H1 (cell line): ENCODE data around the gene PLCB1. TPM values are rescaled to one million over a fixed set of nuclear protein-coding genes. Genes with fewer than 3 reads are reported as not detected.

ENCODE experiments used
- CTCF ChIA-PET: fragments of 300-600 bp; sonication (Branson Sonifier 250); formaldehyde crosslinking; loops from one replicate; lab custom pipeline; 2021; ENCODE audit not compliant: partially characterized antibody; lab: Charles Lee
- POLR2A ChIA-PET: fragments of 300-600 bp; sonication (Branson Sonifier 250); formaldehyde crosslinking; loops from one replicate; lab custom pipeline; 2021; ENCODE audit warnings: inconsistent platforms; ENCODE audit not compliant: partially characterized antibody; lab: Charles Lee
- DNase-seq, 2 experiments: peaks; one replicate each; pipeline versions ENCODE4 v3.0.0 to v3.0.0-alpha.2; 2010 to 2022; ENCODE audit warnings: low spot score in 2 of 2, low read depth in 1 of 2, mixed read lengths in 1 of 2
- FAIRE-seq: peaks from 2 replicates; lab custom pipeline; 2011; peaks lifted over from hg19 to GRCh38; lab: Jason Lieb, UNC
- H2AFZ ChIP-seq: 2 replicates; pipeline ENCODE4 v1.8.1; 2012; ENCODE audit warnings: low read length, inconsistent platforms
- H2AK5ac ChIP-seq: 2 replicates; pipeline ENCODE4 v1.6.1; 2013; ENCODE audit warnings: low read depth, low read length
- H2BK120ac ChIP-seq: replicated peaks from 2 replicates; pipeline ENCODE3; 2013; ENCODE audit warnings: low read depth, low read length, inconsistent platforms
- H2BK12ac ChIP-seq: 2 replicates; pipeline ENCODE4 v1.6.1; 2013; ENCODE audit warnings: low read depth, low read length
- H2BK15ac ChIP-seq: 2 replicates; pipeline ENCODE4 v1.6.1; 2013; ENCODE audit warnings: low read length
- H2BK20ac ChIP-seq: 2 replicates; pipeline ENCODE4 v1.6.1; 2013; ENCODE audit warnings: low read length
- H2BK5ac ChIP-seq: 2 replicates; pipeline ENCODE4 v1.6.1; 2013; ENCODE audit warnings: low read depth, low read length
- H3K14ac ChIP-seq: 2 replicates; pipeline ENCODE4 v1.6.1; 2013; ENCODE audit warnings: inconsistent platforms; ENCODE audit not compliant: insufficient read length
- H3K18ac ChIP-seq: 2 replicates; pipeline ENCODE4 v1.6.1; 2013; ENCODE audit warnings: low read length; ENCODE audit errors: extremely low read depth
- H3K23ac ChIP-seq: 2 replicates; pipeline ENCODE4 v1.6.1; 2013; ENCODE audit warnings: inconsistent platforms; ENCODE audit not compliant: insufficient read length
- H3K23me2 ChIP-seq: 2 replicates; pipeline ENCODE4 v1.6.1; 2013; ENCODE audit warnings: low read depth, low read length
- H3K27ac ChIP-seq: 2 replicates; pipeline ENCODE4 v1.6.1; 2011; ENCODE audit warnings: low read depth, low read length, inconsistent platforms
- H3K27me3 ChIP-seq, 4 experiments: replicated peaks in 1 of 4; 1 replicate in 1 of 4; 2 replicates in 3 of 4; pipeline versions ENCODE4 v1.6.1 to v1.8.1; 2011 to 2013; ENCODE audit warnings: low read length in 3 of 4, mild to moderate bottlenecking in 3 of 4, inconsistent platforms in 2 of 4, mixed read lengths in 2 of 4, moderate library complexity in 1 of 4; ENCODE audit not compliant: control insufficient read depth in 3 of 4, insufficient read depth in 3 of 4; ENCODE audit errors: extremely low read depth in 1 of 4
- H3K36me3 ChIP-seq, 4 experiments: 2 replicates each; pipeline versions ENCODE4 v1.6.1 to v1.8.1; 2011 to 2013; ENCODE audit warnings: mild to moderate bottlenecking in 4 of 4, low read length in 3 of 4, moderate library complexity in 2 of 4, control low read depth in 1 of 4, inconsistent platforms in 1 of 4; ENCODE audit not compliant: insufficient read depth in 4 of 4, control insufficient read depth in 2 of 4
- H3K4ac ChIP-seq: replicated peaks from 2 replicates; pipeline ENCODE3; 2013; ENCODE audit warnings: low read length, low read depth, mixed read lengths, inconsistent platforms; ENCODE audit not compliant: insufficient read length
- H3K4me1 ChIP-seq, 4 experiments: replicated peaks in 1 of 4; 1 replicate in 1 of 4; 2 replicates in 3 of 4; pipeline versions ENCODE4 v1.6.1 to v1.8.1; 2011 to 2013; ENCODE audit warnings: low read length in 3 of 4, inconsistent platforms in 2 of 4, mixed read lengths in 1 of 4; ENCODE audit not compliant: insufficient read depth in 4 of 4, control insufficient read depth in 3 of 4
- H3K4me2 ChIP-seq, 2 experiments: 2 replicates each; pipeline versions ENCODE4 v1.6.1 to v1.8.1; 2011 to 2013; ENCODE audit warnings: low read depth in 2 of 2, low read length in 2 of 2, control low read depth in 1 of 2, inconsistent platforms in 1 of 2, mild to moderate bottlenecking in 1 of 2; ENCODE audit not compliant: insufficient read depth in 1 of 2
- H3K4me3 ChIP-seq, 4 experiments: fragments of 200-600, 300-600 bp in 1 of 4; sonication (generic), shearing (Covaris generic), sonication (Bioruptor Twin) in 1 of 4; 2 replicates each; pipeline versions ENCODE4 v1.5.1 to v1.8.1; 2011 to 2016; ENCODE audit warnings: low read length in 4 of 4, low read depth in 3 of 4, control low read depth in 2 of 4, inconsistent platforms in 2 of 4, mild to moderate bottlenecking in 2 of 4, mixed read lengths in 1 of 4, moderate library complexity in 1 of 4; ENCODE audit not compliant: insufficient read depth in 2 of 4; ENCODE audit errors: extremely low read depth in 1 of 4
- H3K56ac ChIP-seq: replicated peaks from 2 replicates; pipeline ENCODE3; 2013; ENCODE audit warnings: low read depth, mild to moderate bottlenecking, mixed read lengths, low read length, inconsistent platforms; ENCODE audit not compliant: insufficient read length
- H3K79me1 ChIP-seq: 2 replicates; pipeline ENCODE4 v1.6.1; 2013; ENCODE audit warnings: low read depth, low read length, control low read depth
- H3K79me2 ChIP-seq, 2 experiments: 2 replicates each; pipeline versions ENCODE4 v1.6.1 to v1.8.1; 2012 to 2013; ENCODE audit warnings: low read length in 2 of 2, mild to moderate bottlenecking in 2 of 2, inconsistent platforms in 1 of 2; ENCODE audit not compliant: insufficient read depth in 2 of 2, control insufficient read depth in 1 of 2
- H3K9ac ChIP-seq, 4 experiments: replicated peaks in 1 of 4; 1 replicate in 1 of 4; 2 replicates in 3 of 4; pipeline versions ENCODE4 v1.6.1 to v1.8.1; 2011 to 2013; ENCODE audit warnings: low read depth in 3 of 4, low read length in 3 of 4, control low read depth in 2 of 4, mild to moderate bottlenecking in 2 of 4, moderate library complexity in 2 of 4, inconsistent platforms in 1 of 4; ENCODE audit errors: extremely low read depth in 1 of 4
- H3K9me3 ChIP-seq, 2 experiments: 2 replicates each; pipeline versions ENCODE4 v1.6.1 to v1.8.1; 2012 to 2013; ENCODE audit warnings: mild to moderate bottlenecking in 2 of 2, moderate library complexity in 2 of 2, control low read depth in 1 of 2, inconsistent platforms in 1 of 2, low read depth in 1 of 2, low read length in 1 of 2, mixed read lengths in 1 of 2; ENCODE audit not compliant: insufficient read depth in 2 of 2
- H4K20me1 ChIP-seq, 2 experiments: replicated peaks in 1 of 2; 2 replicates each; pipeline versions ENCODE3 to v1.8.1; 2011 to 2013; ENCODE audit warnings: inconsistent platforms in 2 of 2, low read length in 2 of 2, mild to moderate bottlenecking in 1 of 2; ENCODE audit not compliant: insufficient read depth in 2 of 2, control insufficient read depth in 1 of 2
- H4K5ac ChIP-seq: 2 replicates; pipeline ENCODE4 v1.6.1; 2013; ENCODE audit warnings: low read length, low read depth, mixed read lengths, inconsistent platforms; ENCODE audit not compliant: insufficient read length
- H4K8ac ChIP-seq: 2 replicates; pipeline ENCODE4 v1.8.0; 2013; ENCODE audit warnings: mild to moderate bottlenecking, moderate library complexity, low read length, inconsistent platforms; ENCODE audit not compliant: insufficient read depth; ENCODE audit errors: extremely low read depth
- H4K91ac ChIP-seq: replicated peaks from 2 replicates; pipeline ENCODE3; 2013; ENCODE audit warnings: low read length, mixed read lengths, inconsistent platforms; ENCODE audit not compliant: insufficient read length
- CBX5 ChIP-seq: fragments of 300-800, 300-1000 bp; sonication (generic); IDR thresholded peaks from 2 replicates; pipeline ENCODE4 v1.7.1; 2016; ENCODE audit warnings: antibody characterized with exemption, low read length, low read depth
- CHD2 ChIP-seq: IDR thresholded peaks from 2 replicates; pipeline ENCODE4 v1.6.1; 2012; ENCODE audit warnings: low read length, improper control_type of control experiment
- JUN ChIP-seq: IDR thresholded peaks from 2 replicates; pipeline ENCODE4 v1.6.1; 2011; ENCODE audit warnings: low read depth, mild to moderate bottlenecking, improper control_type of control experiment, low read length
- POU5F1 ChIP-seq: IDR thresholded peaks from 2 replicates; pipeline ENCODE4 v1.6.1; 2011; ENCODE audit warnings: low read depth, mild to moderate bottlenecking, low read length, moderate library complexity
- SAP30 ChIP-seq: fragments of 300-600 bp; sonication (generic); IDR thresholded peaks from 2 replicates; pipeline ENCODE4 v1.7.1; 2012; ENCODE audit warnings: low read length, moderate library complexity, mild to moderate bottlenecking, inconsistent platforms; ENCODE audit not compliant: insufficient read depth, insufficient replicate concordance
- SP2 ChIP-seq: IDR thresholded peaks from 2 replicates; pipeline ENCODE4 v1.6.1; 2012; ENCODE audit warnings: mild to moderate bottlenecking, low read length, inconsistent platforms
- TBP ChIP-seq: IDR thresholded peaks from 2 replicates; pipeline ENCODE4 v1.6.1; 2011; ENCODE audit warnings: low read depth, low read length, improper control_type of control experiment
- ZNF274 ChIP-seq: IDR thresholded peaks from 2 replicates; pipeline ENCODE4 v1.7.0; 2012; ENCODE audit warnings: low read length, borderline replicate concordance; ENCODE audit errors: extremely low read depth
- WGBS, 2 experiments: shearing (Covaris generic) in 1 of 2; methylation state at CpG; one replicate each; pipeline versions ENCODE4 v1.1.6 to v1.1.7; 2013 to 2015; ENCODE audit warnings: low lambda C conversion rate in 2 of 2, mixed read lengths in 2 of 2, inconsistent platforms in 1 of 2, low coverage in 1 of 2, missing lambda C conversion rate in 1 of 2; ENCODE audit not compliant: insufficient replicate concordance in 2 of 2, insufficient coverage in 1 of 2, insufficient read length in 1 of 2; ENCODE audit errors: extremely low coverage in 1 of 2, missing lambda C conversion rate in 1 of 2; 5-methylcytosine and 5-hydroxymethylcytosine counted together
- polyA plus RNA-seq, 7 experiments: library from polyadenylated mRNA; depleted of rRNA in 3 of 7; stranded (reverse) in 5 of 7; unstranded in 2 of 7; fragments of >200 nt in 5 of 7; fragments of 200-250 nt in 2 of 7; gene quantifications; 1 replicate in 5 of 7; 2 replicates in 1 of 7; 4 replicates in 1 of 7; pipeline versions ENCODE4 v1.2.1 to v1.2.3, GENCODE V29; 2011 to 2013; ENCODE audit warnings: missing spikeins in 2 of 7, mixed read lengths in 2 of 7
- total RNA-seq: library from RNA; stranded (reverse); fragmentation: NEBNext Ultra II Directional; extraction: Animal tissue kit (Norgen Biotek cat#: 25700); gene quantifications from 2 replicates; pipeline ENCODE4 v1.2.1, GENCODE V29; 2021

The PLCB1 gene
- total and polyA plus RNA-seq, 2 of the 8 experiments (the other 6 are each of a cell fraction or from before 2014, with no cell fraction given) = 2.6 to 9.1 TPM

DNA sequence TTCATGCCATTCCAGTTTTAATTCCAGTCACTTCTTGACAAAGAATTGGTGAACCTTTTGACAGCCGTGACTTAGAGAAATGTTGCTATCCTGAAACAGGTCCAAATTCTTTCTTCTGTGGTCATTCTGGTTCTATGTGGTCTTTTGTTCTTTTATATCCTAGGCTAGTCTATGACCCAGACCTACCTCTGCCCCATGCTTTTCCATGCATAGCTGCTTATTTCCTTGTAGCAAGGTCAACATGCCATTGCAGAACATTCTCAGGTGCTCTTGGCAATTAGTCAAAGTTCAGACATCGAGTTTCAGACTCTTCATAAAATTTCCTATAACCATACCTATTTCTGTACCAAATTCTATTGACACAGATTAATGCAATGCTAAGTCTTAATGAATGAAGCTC lies 202.6 kb downstream of the PLCB1 start:
- H2BK5ac ChIP-seq = no peak overlapping the region
- no peak overlapping the region for H4K5ac ChIP-seq
- H2BK15ac ChIP-seq = no peak overlapping the region
- no peak overlapping the region for H4K91ac ChIP-seq
- no peak overlapping the region for H3K18ac ChIP-seq
- H3K56ac ChIP-seq = no peak overlapping the region
- DNase-seq (no peak), FAIRE-seq (no peak)
- no peak overlapping the region for H2AFZ ChIP-seq
- H3K27me3 ChIP-seq = no peaks in the 10 kb centered on the region
- no peak overlapping the region for H2AK5ac ChIP-seq
- H3K79me1 ChIP-seq = no peaks in the 10 kb centered on the region
- H3K4me3 ChIP-seq = no peak overlapping the region
- no peaks in the 10 kb centered on the region for H3K36me3 ChIP-seq
- no peak overlapping the region for H3K27ac ChIP-seq
- no peak overlapping the region for H3K4me2 ChIP-seq
- no peak for TF ChIP-seq CBX5
- TF ChIP-seq JUN = no peak
- TF ChIP-seq SP2 = no peak
- no peak for TF ChIP-seq POU5F1
- no peak for TF ChIP-seq CHD2
- TF ChIP-seq SAP30 = no peak
- no peak for TF ChIP-seq ZNF274
- no peak for TF ChIP-seq TBP
- H3K9ac ChIP-seq = no peak overlapping the region
- H4K20me1 ChIP-seq = no peaks in the 10 kb centered on the region
- CTCF ChIA-PET = interaction anchor here (1.1 to 1.3 kb wide), 2 partner anchors 291 to 386 kb away, joined by 3 read pairs; no protein-coding TSS in a partner anchor
- no peaks in the 10 kb centered on the region for H3K9me3 ChIP-seq
- H2BK20ac ChIP-seq = no peak overlapping the region
- 97% methylated on average over 2 of the region's 2 CpGs; no CpG with 5 or more reads in 1 of the 2 experiments for WGBS, 2 experiments
- H3K23me2 ChIP-seq = no peaks in the 10 kb centered on the region
- no peaks in the 10 kb centered on the region for H3K79me2 ChIP-seq
- no peak overlapping the region for H4K8ac ChIP-seq
- H2BK12ac ChIP-seq = no peak overlapping the region
- H2BK120ac ChIP-seq = no peak overlapping the region
- no peaks in the 10 kb centered on the region for H3K4me1 ChIP-seq
- H3K4ac ChIP-seq = no peak overlapping the region
- no peak overlapping the region for H3K14ac ChIP-seq
- no peak overlapping the region for H3K23ac ChIP-seq
- POLR2A ChIA-PET = no interaction called here
